Bone marrow (tissue), 2 donors: ENCODE measurements around the gene SMIM30.
A peak's percentile ranks its signal among the peaks of the same experiment; 100 is the strongest.
"Not testable (repeated sequence)": the region's sequence is repeated elsewhere in the genome, so short reads cannot be mapped to it uniquely, and the experiment has no call there.

Source experiments
- DNase-seq, 2 donors: peaks; one replicate each; lab custom pipeline; 2025; lab: John Stamatoyannopoulos, UW

SMIM30 gene

GRCh38 chr7:113118074-113118959 lies at the start of gene SMIM30:
Gene SMIM30 (minus strand): TSS chr7:113118554. CDS start chr7:113117578, 976 bp downstream.
- peak; percentile 61 to 86 for DNase-seq

GRCh38 chr7:113166176-113166575 lies 47.8 kb upstream of the SMIM30 start:
- DNase-seq = not testable (repeated sequence)

- DNase-seq = no peak
Observed at GRCh38 chr7:113161050-113161449, 42.7 kb upstream of the SMIM30 start.

GRCh38 chr7:113159746-113160339 lies 41.5 kb upstream of the SMIM30 start:
- DNase-seq = peak in 1 of 2 donors; percentile 5

GRCh38 chr7:113158756-113159155 lies 40.4 kb upstream of the SMIM30 start:
- DNase-seq = no peak

- no peak for DNase-seq
Observed at GRCh38 chr7:113154117-113154516, 35.8 kb upstream of the SMIM30 start.

- no peak for DNase-seq
Observed at GRCh38 chr7:113144817-113145216, 26.5 kb upstream of the SMIM30 start.

- no peak for DNase-seq
Observed at GRCh38 chr7:113143486-113144257, 25.3 kb upstream of the SMIM30 start.

- DNase-seq = no peak
Observed at GRCh38 chr7:113142385-113143119, 24.2 kb upstream of the SMIM30 start.

- no peak for DNase-seq
Observed at GRCh38 chr7:113141803-113142202, 23.4 kb upstream of the SMIM30 start.

- no peak for DNase-seq
Observed at GRCh38 chr7:113140956-113141355, 22.6 kb upstream of the SMIM30 start.

- no peak for DNase-seq
Observed at GRCh38 chr7:113137241-113137640, 18.9 kb upstream of the SMIM30 start.

- no peak for DNase-seq
Observed at GRCh38 chr7:113134025-113134424, 15.7 kb upstream of the SMIM30 start.

GRCh38 chr7:113131367-113131766 lies 13.0 kb upstream of the SMIM30 start:
- DNase-seq = no peak

- no peak for DNase-seq
Observed at GRCh38 chr7:113128031-113128430, 9.7 kb upstream of the SMIM30 start.

GRCh38 chr7:113125728-113126127 lies 7.4 kb upstream of the SMIM30 start:
- DNase-seq = no peak

- DNase-seq = no peak
Observed at GRCh38 chr7:113122744-113123143, 4.4 kb upstream of the SMIM30 start.

- no peak for DNase-seq
Observed at GRCh38 chr7:113120647-113121046, 2.3 kb upstream of the SMIM30 start.

- DNase-seq = no peak
Observed at GRCh38 chr7:113119429-113119828, 1.1 kb upstream of the SMIM30 start.

- not testable (repeated sequence) for DNase-seq
Observed at GRCh38 chr7:113117374-113117774, 980 bp downstream of the SMIM30 start.

- DNase-seq = no peak
Observed at GRCh38 chr7:113113912-113114311, 4.4 kb downstream of the SMIM30 start.

GRCh38 chr7:113109718-113110117 lies 8.6 kb downstream of the SMIM30 start:
- DNase-seq = no peak
